NCI-H2196 treated with DMSO at 0.1 percent for 48 hours (cell line): Measurements from ENCODE around the gene SIAH3.

Experiments
- DNase-seq: peaks from one replicate; lab custom pipeline; 2025; ENCODE audit not compliant: unreplicated experiment; lab: John Stamatoyannopoulos, UW

Gene SIAH3

DNA sequence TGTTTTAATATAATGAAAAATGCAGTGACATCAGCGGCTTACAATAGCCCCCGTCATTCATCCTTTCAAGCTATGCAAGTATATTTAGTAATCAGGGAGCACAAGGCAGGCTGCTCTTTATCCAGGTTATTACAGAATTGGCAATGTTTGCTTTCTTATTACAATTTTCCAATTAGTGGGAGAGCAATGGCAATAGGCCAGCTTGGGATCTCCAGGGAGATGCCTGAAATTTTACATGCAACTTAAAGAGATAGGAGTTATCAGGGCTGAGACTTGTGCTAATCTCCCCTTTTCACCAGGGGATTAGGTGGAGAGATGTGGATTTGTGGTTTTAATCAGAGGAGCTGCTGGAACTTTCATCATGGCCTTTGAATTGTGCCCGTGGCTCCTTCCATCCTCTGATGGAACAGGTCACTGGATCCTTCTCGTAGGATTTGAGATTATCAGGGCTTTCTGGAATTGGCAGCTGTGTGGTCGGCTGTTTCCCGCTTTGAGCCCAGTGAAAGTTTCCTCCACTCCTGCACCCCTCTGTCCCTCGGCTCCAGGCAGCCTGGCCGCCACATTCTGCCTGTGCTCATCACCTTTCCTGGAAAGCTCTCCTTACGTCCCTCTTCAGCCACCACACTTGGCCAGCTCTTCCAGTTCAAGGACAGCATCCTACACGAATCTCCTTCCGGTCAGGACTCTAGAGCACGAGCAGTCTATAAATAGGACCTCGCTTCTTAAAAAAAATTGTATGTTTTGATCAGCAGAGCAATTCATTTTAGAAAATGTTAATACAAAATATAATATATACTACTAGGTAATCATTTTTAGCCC, 102.4 kb downstream of the SIAH3 start:
- no peak for DNase-seq

DNA sequence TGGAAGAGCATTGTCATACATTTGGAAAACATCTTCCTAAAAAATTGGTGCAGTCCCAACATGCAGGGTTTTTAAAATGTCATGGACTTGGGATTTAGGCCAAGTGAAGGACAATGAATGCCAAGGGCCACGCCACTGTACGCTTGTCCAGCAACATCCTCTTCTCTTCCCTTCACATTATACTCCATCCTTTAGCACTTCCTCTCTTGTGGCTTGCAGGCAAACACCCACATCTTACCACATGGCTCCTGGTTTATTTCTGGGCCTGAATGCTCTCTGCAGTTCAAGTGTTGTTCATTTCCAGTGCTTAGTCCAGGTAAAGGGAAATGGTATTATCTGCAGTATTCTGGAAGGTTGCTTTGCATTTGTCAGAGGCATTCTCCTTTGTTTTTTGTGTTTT, 104.5 kb downstream of the SIAH3 start:
- no peak for DNase-seq

DNA sequence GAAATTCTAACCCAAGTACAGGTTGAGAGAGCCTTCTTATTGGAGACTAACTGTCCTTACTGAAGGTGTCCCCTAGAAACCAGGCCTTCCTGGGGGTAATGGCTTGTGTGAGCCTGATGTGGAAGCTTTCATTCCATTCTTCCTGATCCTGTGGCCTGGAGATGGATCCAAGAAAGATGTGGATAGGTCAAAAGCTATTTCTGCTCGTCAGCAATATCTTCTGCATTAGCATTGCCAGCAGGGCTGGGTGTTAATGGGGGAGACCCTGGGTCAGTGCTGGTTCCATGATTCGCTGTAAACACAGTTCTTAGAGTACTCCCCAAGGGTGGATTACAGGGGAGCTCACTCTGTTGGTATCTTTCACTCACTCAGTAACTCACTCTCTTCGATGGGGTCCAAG, 106.6 kb downstream of the SIAH3 start:
- no peak for DNase-seq

DNA sequence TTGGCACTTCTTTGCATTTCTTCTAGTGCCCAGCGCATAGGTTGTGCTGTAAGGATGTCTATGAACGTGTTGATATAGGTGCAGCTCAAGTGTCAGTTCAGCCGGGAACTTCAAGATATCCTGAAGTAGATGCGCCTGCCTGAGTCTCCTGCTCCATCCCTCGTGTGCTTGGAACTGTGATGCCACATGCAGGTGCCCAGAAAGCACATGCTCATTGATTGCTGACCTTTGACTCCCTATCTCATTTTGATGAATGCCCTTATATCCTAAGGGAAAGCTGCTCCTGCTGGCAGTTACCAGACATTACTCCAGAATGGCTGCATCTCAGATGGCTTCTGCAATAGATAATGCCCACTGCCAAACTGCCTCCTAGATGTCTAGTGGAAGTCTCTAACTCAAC, 108.6 kb downstream of the SIAH3 start:
- no peak for DNase-seq

DNA sequence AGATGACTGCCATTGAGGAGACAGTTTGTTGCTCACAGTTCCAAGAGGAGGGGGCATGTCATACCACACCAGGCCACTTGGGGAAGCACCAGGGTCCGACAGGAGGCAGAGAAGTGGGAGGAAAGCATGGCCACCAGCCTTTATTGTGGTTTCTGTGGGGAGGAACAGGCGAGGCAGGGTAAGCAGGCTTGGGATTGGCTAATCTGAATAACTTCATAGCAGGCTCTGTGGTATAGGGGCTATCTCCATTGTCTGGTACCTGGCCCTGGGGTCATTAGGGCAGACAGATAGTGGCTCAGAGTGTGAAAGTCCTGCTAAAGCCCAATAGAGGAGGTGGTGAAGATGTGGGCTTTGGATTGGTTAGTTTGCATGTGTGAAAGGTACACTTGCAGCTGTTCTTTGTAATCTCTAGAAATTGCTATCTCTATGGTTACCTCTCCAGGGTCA, 114.0 kb downstream of the SIAH3 start:
- DNase-seq: no peak

DNA sequence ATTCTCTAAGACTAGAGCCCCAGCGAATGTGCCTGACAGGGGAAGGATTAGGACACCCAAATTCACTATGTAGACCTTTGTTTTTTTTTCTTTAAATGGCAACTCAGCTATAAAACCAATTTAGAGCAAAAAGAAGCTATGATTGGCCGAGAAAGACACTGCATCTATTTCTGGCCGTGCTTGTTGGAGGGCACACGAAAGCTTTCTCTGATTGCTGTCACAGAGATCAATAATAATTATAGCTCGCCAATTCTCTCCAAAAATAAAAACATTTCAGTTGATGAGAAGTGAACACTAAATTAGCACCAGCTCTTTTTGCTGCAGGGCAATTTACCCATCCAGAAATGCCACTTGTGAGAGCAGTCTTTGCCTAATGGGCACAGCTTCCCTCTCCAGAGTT, 118.2 kb downstream of the SIAH3 start:
- no peak for DNase-seq

DNA sequence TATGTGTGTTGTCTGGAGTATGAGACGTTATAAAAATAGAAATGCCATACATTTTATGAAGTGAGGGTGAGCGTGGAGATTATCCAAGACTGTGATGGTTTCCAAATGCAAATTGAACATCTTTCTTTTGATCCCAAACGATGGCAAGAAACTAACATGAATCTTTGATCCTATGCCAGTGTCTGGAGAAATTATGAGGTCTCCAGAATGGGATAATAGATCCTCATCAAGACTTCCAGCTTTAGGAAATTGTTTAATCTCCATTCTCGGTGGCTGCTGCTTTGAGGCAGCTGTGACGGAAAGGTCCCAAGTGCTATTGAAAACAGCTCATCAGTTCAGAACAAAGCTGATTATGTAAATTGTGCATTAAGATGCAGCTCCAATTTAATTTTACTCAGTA, 118.6 kb downstream of the SIAH3 start:
- DNase-seq: no peak

DNA sequence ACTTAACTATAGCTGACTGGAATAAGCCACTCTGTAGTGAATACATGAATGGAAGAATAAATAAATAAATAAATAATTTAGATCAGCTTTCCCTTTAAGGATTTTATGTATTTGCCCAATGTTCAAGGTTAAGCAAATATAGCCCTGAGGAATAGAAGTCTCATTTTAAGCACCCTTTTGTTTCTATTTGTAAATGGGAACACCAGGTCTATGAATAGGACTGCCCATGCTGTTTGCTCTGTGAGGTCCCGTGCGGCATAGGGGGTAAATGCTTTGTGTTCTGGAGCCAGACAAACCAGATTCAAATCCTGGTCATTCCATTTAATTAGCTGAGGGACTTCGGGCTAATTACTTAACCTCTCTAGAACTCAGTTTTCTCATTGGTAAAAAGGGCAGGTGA, 120.1 kb downstream of the SIAH3 start:
- DNase-seq: no peak

DNA sequence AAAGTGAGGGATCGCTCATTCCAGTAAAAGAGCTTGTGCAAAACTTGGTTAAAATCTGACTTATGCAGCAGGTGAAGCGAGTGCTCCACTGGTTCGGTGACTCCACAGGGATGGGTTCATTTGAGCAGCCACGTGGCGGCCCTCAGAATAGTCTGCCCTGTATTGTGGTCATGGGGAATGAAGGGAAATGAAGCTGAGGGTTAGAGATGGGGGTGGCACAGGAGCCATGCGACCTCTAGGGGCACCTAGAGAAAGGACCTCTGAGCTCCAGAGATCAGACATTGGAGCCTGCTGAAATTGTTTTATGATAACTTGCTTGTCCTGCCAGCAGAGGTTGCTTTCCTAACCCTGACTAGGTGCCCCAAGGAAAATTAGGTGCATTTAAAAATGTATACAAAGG, 122.8 kb downstream of the SIAH3 start:
- DNase-seq: no peak
